ENCODE measurements around the gene ZBTB16. TPM values are rescaled to one million over a fixed set of nuclear protein-coding genes. Genes with fewer than 3 reads are reported as not detected.

The ZBTB16 gene
- total and polyA plus RNA-seq, 2 experiments from 2014 or later = 8.7 to 10.5 TPM

DNA sequence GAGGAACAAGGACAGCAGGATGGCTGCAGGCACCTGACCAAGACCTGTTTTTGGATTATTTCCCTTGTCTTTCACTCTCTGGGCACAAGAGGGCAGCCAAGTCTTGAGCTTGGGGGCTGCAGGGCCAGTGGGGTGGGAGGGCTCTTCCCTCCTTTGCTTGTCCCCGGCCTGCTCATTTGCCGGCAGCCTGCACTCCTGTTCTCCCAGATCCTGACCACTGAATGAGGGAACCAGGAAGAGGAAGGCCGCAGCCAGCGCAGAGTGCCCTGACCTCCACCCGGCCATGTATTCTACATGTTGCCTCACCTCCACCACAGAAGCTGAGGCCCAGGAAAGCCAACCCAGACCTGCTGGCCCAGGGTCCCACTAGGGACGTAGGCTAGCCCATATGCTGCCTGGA lies 221.2 kb downstream of the ZBTB16 start:
- Histone ChIP-seq H3K27ac (no peak overlapping the region), H3K27me3 (peaks cover 11% of the 10 kb centered on the region), H3K36me3 (no peaks in the 10 kb centered on the region), H3K4me3 (no peak overlapping the region), H3K4me1 (ENCODE audit: low read depth) (no peaks in the 10 kb centered on the region), H3K9me3 (ENCODE audit: low read depth) (no peaks in the 10 kb centered on the region)
- DNase-seq (ENCODE audit: low read depth in 1 of 2, low spot score in 1 of 2) = peak; percentile 84 to 95
- TF ChIP-seq, protein P1, sequence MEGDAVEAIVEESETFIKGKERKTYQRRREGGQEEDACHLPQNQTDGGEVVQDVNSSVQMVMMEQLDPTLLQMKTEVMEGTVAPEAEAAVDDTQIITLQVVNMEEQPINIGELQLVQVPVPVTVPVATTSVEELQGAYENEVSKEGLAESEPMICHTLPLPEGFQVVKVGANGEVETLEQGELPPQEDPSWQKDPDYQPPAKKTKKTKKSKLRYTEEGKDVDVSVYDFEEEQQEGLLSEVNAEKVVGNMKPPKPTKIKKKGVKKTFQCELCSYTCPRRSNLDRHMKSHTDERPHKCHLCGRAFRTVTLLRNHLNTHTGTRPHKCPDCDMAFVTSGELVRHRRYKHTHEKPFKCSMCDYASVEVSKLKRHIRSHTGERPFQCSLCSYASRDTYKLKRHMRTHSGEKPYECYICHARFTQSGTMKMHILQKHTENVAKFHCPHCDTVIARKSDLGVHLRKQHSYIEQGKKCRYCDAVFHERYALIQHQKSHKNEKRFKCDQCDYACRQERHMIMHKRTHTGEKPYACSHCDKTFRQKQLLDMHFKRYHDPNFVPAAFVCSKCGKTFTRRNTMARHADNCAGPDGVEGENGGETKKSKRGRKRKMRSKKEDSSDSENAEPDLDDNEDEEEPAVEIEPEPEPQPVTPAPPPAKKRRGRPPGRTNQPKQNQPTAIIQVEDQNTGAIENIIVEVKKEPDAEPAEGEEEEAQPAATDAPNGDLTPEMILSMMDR (IDR thresholded peaks at IDR 0.05; ENCODE audit: low read depth, low read length) = peak; percentile 70

DNA sequence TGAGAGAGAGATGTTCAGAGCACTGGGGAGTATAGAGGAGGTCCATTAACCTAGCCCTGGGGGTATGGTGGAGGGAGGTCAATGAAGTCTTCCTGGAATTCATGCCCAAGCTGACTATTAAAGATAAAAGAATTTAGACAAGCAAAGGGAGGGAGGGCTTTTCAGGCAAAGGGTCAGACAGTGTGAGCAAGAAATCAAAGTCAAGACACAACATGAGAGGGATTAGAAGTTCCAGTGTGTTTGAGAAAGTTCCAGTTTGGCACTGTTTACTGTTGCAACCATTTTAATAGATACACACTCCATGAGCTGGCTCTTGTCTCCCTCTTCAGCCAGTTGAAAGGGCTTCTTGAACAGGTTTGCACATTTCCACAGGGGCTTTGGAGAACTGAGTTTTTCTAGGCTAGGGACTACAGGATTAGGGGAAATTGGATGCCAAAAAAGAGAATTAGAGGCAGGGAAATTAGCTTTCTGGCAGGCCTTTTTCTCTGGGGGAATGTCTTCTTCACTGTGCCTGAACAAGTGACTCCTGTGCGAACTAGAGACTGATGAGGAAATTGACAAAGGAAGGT lies 222.0 kb downstream of the ZBTB16 start:
- Histone ChIP-seq H3K27ac (no peak overlapping the region), H3K4me3 (no peak overlapping the region), H3K9me3 (ENCODE audit: low read depth) (no peaks in the 10 kb centered on the region), H3K36me3 (no peaks in the 10 kb centered on the region), H3K4me1 (ENCODE audit: low read depth) (no peaks in the 10 kb centered on the region), H3K27me3 (peaks cover 4% of the 10 kb centered on the region)
- peak in 1 of 2 donors; percentile 59 for DNase-seq (ENCODE audit: low read depth in 1 of 2, low spot score in 1 of 2)
- TF ChIP-seq, protein P1 (IDR thresholded peaks at IDR 0.05; ENCODE audit: low read depth, low read length) = no peak

DNA sequence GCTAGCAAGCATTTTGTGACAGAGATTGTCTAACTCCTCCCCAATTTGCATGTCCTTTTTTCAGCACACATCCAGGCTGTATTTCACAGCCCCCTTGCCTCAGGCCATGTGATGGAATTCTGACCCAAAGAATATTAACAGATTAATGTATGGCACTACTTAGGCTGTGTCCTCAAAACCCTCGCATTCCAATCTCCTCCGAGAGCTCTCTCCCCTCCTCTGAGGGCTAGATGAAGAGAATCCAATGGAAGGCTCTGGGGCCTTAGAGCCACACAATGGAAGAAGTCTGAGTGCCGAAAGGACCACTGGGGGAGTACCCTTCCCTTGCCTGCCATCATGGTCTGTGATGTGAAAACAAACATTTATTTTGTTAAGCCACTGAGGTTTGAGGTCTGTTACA lies 223.0 kb downstream of the ZBTB16 start:
- H3K9me3 ChIP-seq (ENCODE audit: low read depth) = no peaks in the 10 kb centered on the region
- TF ChIP-seq, protein P1 (IDR thresholded peaks at IDR 0.05; ENCODE audit: low read depth, low read length) = no peak
- H3K4me3 ChIP-seq = no peak overlapping the region
- H3K36me3 ChIP-seq = no peaks in the 10 kb centered on the region
- H3K4me1 ChIP-seq (ENCODE audit: low read depth) = no peaks in the 10 kb centered on the region
- H3K27ac ChIP-seq = no peak overlapping the region
- peaks cover 4% of the 10 kb centered on the region for H3K27me3 ChIP-seq
- DNase-seq (ENCODE audit: low read depth in 1 of 2, low spot score in 1 of 2) = no peak

DNA sequence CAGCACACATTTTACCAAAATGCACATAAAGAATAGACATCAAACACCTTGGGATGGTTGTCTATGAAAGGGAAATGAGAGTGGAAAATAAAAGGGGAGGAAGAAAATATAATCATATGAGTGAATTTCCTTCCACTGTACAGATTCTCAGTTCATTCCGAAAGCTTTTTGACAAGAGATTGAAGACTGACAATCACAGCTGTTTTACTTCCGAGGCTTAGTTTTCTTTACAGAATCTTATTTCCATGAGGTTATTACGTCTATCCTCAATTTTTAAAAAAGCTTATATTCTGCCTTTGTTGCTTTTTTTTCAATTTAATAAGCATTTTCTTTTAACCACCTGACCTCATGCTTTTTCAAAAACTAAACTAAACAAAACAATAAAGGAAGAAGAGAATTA lies 223.9 kb downstream of the ZBTB16 start:
- H3K27ac ChIP-seq = no peak overlapping the region

DNA sequence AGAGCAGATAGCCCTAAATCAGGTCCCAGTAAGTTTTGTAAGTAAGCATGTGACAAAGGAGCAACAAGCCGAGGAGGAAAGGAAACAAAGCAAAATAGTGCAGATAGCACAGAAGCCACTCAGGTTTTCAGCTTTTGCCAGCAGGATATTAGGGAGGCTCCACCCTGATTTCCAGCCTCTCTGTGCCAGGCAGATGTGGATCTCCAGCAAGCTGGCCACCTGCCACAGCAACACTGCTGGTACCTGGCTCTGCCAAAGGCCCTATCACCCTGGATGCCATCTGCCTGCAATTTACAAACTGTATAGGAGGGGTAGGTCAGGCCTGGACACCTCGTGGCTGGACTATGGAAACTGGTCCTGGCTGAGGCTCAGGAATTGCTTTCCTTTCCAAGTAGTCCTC lies 224.5 kb downstream of the ZBTB16 start:
- no peak for DNase-seq (ENCODE audit: low read depth in 1 of 2, low spot score in 1 of 2)
- TF ChIP-seq, protein P1 (IDR thresholded peaks at IDR 0.05; ENCODE audit: low read depth, low read length) = no peak
- no peaks in the 10 kb centered on the region for H3K4me1 ChIP-seq (ENCODE audit: low read depth)
- no peaks in the 10 kb centered on the region for H3K9me3 ChIP-seq (ENCODE audit: low read depth)
- no peaks in the 10 kb centered on the region for H3K27me3 ChIP-seq
- H3K36me3 ChIP-seq = no peaks in the 10 kb centered on the region
- no peak overlapping the region for H3K27ac ChIP-seq
- no peak overlapping the region for H3K4me3 ChIP-seq

More for the DNA sequence above, 223.9 kb downstream of the ZBTB16 start:
- Histone ChIP-seq H3K36me3 (no peaks in the 10 kb centered on the region), H3K9me3 (ENCODE audit: low read depth) (no peaks in the 10 kb centered on the region), H3K4me3 (no peak overlapping the region), H3K4me1 (ENCODE audit: low read depth) (no peaks in the 10 kb centered on the region), H3K27me3 (no peaks in the 10 kb centered on the region)
- DNase-seq (ENCODE audit: low read depth in 1 of 2, low spot score in 1 of 2) = no peak
- TF ChIP-seq, protein P1 (IDR thresholded peaks at IDR 0.05; ENCODE audit: low read depth, low read length) = no peak

Data from cardiac muscle cell (in vitro differentiated cells and primary cell).